ENCODE measurements around the gene ZNF17. TPM values are rescaled to one million over a fixed set of nuclear protein-coding genes. Genes with fewer than 3 reads are reported as not detected.
A peak's percentile ranks its signal among the peaks of the same experiment; 100 is the strongest.

ZNF17 gene
- total RNA-seq, 1 donor from 2014 or later = 1.5 TPM

DNA sequence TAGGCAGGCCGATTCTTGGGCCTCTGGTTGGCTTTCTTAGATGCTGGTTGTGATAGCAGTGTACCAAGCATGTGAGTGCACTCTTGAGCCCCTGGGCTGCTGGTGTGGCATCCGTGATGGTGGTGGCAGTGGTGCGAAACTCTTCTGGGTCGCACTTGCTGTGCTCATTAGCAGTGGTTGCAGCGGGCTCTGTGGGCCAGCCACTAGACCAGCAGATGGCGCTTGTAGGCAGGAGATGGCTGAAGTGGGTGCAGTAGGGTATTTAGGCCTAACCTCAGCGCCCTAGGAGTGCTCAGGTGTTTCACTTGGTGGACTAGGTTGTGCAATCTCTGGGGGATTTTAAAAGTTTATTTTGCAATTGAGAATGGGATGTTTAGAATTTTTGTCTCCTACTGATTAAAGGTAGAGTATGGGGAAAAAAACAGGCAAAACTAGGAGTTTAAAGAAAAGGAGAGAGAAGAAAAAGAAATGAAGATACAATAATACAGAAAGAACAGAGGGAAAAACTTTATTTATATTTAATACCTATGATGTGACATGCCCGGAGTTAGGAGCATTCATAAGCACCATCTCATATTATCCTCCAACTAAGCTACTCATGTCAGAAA, 4.3 kb upstream of the ZNF17 start:
- Histone ChIP-seq H3K27ac (no peak overlapping the region), H3K4me3 (no peak overlapping the region), H3K4me1 (no peaks in the 10 kb centered on the region), H3K9me3 (peaks cover 21 to 52% of the 10 kb centered on the region in 2 donors), H3K36me3 (peaks cover 4 to 5% of the 10 kb centered on the region in 2 donors), H3K27me3 (no peaks in the 10 kb centered on the region)
- DNase-seq (ENCODE audit: low spot score in 2 of 2) = no peak
- intact Hi-C loops (cut with DNase I) = no loop called here
- TF ChIP-seq CTCF (IDR thresholded peaks at IDR 0.05) = peak in 2 of 3 experiments; percentile 16 to 30

- no peaks in the 10 kb centered on the region for H3K27me3 ChIP-seq
- TF ChIP-seq CTCF (IDR thresholded peaks at IDR 0.05) = no peak
- peaks cover 54 to 80% of the 10 kb centered on the region in 2 donors for H3K36me3 ChIP-seq
- H3K4me3 ChIP-seq = no peak overlapping the region
- intact Hi-C loops (cut with DNase I) = no loop called here
- H3K4me1 ChIP-seq = no peaks in the 10 kb centered on the region
- DNase-seq (ENCODE audit: low spot score in 2 of 2) = no peak
- H3K9me3 ChIP-seq = peaks cover 80 to 100% of the 10 kb centered on the region in 2 donors
- no peak overlapping the region for H3K27ac ChIP-seq
These were observed 8.5 kb downstream of the ZNF17 start for GRCh38 chr19:57419439-57419838.

DNA sequence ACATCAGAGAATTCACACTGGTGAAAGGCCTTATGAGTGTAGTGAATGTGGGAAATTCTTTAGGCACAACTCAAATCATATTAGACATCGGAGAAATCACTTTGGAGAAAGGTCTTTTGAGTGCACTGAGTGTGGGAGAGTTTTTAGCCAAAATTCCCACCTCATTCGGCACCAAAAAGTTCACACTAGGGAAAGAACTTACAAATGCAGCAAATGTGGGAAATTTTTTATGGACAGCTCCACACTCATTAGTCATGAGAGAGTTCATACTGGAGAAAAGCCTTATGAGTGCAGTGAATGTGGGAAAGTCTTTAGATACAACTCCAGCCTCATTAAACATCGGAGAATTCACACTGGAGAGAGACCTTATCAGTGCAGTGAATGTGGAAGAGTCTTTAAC, 10.1 kb downstream of the ZNF17 start:
- no peak for TF ChIP-seq CTCF (IDR thresholded peaks at IDR 0.05)
- H3K27ac ChIP-seq = no peak overlapping the region
- intact Hi-C loops (cut with DNase I) = no loop called here
- H3K4me1 ChIP-seq = no peaks in the 10 kb centered on the region
- no peak for DNase-seq (ENCODE audit: low spot score in 2 of 2)
- peaks cover 40 to 65% of the 10 kb centered on the region in 2 donors for H3K36me3 ChIP-seq
- H3K4me3 ChIP-seq = no peak overlapping the region
- H3K27me3 ChIP-seq = no peaks in the 10 kb centered on the region
- peaks cover 82 to 100% of the 10 kb centered on the region in 2 donors for H3K9me3 ChIP-seq

- peaks cover 5 to 9% of the 10 kb centered on the region in 2 donors for H3K4me1 ChIP-seq
- no peak overlapping the region for H3K27ac ChIP-seq
- no peaks in the 10 kb centered on the region for H3K27me3 ChIP-seq
- peaks cover 0 to 20% of the 10 kb centered on the region in 2 donors for H3K9me3 ChIP-seq
- H3K4me3 ChIP-seq = peak overlapping the region; percentile 84 to 85
- peaks cover 15% of the 10 kb centered on the region in 2 donors for H3K36me3 ChIP-seq
- intact Hi-C loops (cut with DNase I) = loop anchor here (1.0 to 2.0 kb wide), 6 partner anchors 23 to 194 kb away; partner anchors contain the start of genes TRAPPC2B, ZNF17, ZNF419 and ZNF460
- no peak for TF ChIP-seq CTCF (IDR thresholded peaks at IDR 0.05)
- DNase-seq (ENCODE audit: low spot score in 2 of 2) = no peak
These were observed 23.6 kb downstream of the ZNF17 start for GRCh38 chr19:57434386-57435061.

DNA sequence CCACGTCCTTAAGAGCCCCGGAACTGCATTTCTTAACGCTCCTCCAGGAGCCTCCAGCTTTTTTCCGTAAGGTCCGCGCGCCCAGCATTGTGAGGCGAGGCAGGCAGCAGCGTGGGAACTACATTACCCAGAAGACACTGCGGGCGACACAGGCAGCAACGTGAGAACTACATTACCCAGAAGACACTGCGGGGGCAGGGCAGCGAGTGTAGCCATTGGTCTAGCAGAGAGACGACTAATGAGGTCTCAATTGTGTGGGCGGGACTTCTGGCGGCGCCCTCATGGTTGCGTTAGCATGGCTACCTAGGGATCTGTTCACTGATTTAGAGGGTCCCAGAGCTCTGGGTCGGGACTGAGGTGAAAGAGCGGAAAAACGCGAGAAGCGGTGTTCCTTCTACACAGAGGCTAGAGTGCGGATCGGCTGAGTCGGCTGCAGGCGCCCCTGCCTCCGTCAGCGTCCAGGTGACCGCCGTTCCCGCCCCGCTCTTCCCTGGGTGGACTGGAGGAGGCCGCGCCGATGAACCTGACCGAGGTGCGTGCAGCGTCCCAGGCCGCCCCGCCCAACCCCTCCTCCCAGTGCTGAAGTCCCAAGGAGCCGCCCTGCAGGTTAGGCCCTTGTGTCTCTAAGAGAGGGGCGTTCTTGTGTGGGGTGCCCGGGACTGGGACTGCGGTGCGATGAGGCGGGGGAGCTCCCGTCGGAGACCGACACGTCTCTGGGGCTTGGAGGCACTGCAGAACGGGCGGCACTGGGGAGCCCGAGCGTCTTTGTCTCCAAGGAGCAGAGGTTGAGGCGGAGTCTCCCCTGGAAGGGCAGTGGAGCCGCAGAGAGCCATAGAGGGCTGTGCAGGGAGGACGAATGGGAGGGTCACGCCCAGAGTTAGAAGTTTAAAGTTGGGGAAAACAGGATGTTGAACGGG, 24.4 kb downstream of the ZNF17 start, which contains the start of gene ZNF749:
TSS of gene ZNF749 (plus strand) at position 264 of the 917 bp plus-strand sequence. CDS start at position 518, 254 bp downstream.
- no peak within 1 kb of the TSS for H3K27ac ChIP-seq
- H3K4me3 ChIP-seq = peak within 1 kb of the TSS; percentile 84 to 85
- intact Hi-C loops (cut with DNase I) = loop anchor here (1.0 to 2.0 kb wide), 6 partner anchors 24 to 195 kb away; partner anchors contain the start of genes TRAPPC2B, ZNF17, ZNF419 and ZNF460
- peak; percentile 98 to 99 for DNase-seq (ENCODE audit: low spot score in 2 of 2)
- H3K27me3 ChIP-seq = no peaks in the 10 kb centered on the region
- peaks cover 15% of the 10 kb centered on the region in 2 donors for H3K36me3 ChIP-seq
- H3K9me3 ChIP-seq = peaks cover 2 to 28% of the 10 kb centered on the region in 2 donors
- no peak for TF ChIP-seq CTCF (IDR thresholded peaks at IDR 0.05)
- peaks cover 5 to 9% of the 10 kb centered on the region in 2 donors for H3K4me1 ChIP-seq

Measured in ascending aorta (tissue), 2 donors.